T-helper 2 cell treated with Interferon-gamma antibody and Interleukin-4, amounts not matched to agents 100 ng/mL and 5 ng/mL, for 36 hours (primary cell): ENCODE data around the gene RPS5. TPM values are rescaled to one million over a fixed set of nuclear protein-coding genes. Genes with fewer than 3 reads are reported as not detected.
"Not testable (repeated sequence)": the region's sequence is repeated elsewhere in the genome, so short reads cannot be mapped to it uniquely, and the experiment has no call there.

Source experiments
- intact Hi-C: fragments of 100-400 bp; cut with micrococcal nuclease; formaldehyde crosslinking; loops from one replicate; pipeline ENCODE4 v1.15.1; 2023
- total RNA-seq: library from RNA; stranded (reverse); gene quantifications from 2 replicates; pipeline ENCODE4 v1.2.3, GENCODE V29; 2022

The RPS5 gene
- total RNA-seq, 1 donor from 2014 or later = 1,063 TPM

DNA sequence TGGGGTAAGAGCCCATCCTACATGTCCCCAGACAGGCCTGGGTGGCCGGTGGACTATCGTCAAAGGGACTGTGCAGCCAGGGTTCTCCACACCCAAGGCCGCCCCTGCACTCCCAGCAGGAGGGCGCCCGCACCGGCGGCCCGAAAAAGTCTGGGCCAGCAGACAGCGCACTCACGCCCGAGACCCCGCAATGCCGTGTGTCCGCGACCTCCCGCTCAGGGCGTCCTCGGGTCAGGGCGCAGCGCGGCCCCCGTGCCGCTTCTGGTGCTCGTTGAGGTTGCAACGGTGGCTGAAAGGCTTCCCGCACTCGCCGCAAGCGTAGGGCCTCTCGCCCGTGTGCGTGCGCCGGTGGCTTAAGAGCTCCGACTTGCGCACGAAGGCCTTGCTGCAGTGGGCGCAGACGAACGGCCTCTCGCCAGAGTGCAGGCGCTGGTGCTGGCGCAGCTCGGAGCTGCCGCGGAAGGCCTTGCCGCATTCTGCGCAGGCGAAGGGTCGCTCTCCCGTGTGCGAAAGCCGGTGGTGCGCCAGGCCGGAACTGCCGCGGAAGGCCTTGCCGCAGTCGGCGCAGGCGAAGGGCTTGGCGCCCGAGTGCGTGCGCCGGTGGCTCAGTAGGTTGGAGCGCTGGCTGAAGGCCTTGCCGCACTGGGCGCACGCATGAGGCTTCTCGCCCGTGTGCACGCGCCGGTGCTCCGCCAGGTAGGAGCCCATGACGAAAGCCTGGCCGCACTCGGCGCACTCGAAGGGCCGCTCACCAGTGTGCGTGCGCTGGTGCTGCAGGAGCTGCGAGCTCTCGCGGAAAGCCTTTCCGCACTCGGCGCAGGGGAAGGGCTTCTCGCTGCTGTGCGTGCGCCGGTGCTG, 30.9 kb upstream of the RPS5 start:
- intact Hi-C loops = no loop called here

DNA sequence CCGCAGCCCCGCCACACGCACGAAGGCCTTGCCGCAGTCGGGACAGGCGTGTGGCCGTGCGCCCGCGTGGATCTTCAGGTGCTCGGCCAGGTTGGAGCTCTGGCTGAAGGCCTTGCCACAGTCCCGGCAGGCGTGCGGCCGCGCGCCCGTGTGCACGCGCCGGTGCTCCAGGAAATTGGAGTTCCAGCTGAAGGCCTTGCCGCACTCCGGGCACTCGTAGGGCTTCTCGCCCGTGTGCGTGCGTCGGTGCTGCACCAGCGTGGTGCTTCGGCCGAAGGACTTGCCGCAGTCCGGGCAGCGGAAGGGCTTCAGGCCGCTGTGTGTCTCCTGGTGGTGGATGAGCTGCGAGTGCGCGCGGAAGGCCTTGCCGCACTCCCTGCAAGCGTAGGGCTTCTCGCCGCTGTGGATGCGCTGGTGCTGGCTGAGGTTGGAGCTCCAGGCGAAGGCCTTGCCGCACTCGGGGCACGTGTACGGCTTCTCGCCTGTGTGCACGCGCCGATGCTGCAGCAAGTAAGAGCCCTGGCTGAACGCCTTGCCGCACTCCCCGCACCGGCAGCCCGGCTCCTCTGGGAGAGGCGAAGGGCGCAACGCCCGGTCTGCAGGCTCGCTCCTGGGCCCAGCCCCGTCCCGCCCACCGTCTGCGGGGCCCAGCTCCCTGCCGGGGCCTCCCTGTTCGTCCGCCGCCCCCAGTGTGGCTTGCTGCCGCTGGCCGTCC, 30.1 kb upstream of the RPS5 start:
- intact Hi-C loops = no loop called here

DNA sequence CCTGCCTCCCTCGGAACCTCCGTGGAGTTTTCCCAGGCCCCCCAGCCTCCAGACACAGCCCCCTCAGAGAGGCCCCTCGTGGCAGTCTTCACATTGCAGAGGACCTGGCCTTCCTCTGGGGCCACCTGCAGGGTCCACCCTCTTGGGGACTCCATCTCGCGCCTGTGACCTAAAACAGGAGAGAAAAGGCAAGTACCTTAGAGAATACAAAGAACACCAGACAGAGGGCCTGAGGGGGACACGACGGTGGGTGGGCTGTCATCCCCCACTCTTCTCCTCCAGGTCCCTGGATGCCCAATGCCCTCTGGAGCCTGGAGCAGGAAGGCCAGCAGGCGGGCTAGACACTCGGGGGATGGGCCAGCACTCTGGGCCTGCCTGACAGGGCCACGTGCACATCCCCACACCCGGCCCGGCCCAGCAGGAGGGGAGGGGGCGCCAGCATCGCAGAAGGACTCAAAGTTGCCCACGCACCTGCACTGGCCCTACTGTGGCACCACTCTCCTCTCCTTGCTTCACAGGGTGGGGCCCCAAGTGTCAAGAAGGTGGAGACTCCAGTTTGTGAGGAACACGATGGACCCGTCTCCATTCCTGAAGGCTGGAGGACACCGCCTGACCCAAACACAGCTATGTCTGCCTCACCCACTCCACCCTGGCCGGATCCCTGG, 29.5 kb upstream of the RPS5 start:
- intact Hi-C loops = no loop called here

DNA sequence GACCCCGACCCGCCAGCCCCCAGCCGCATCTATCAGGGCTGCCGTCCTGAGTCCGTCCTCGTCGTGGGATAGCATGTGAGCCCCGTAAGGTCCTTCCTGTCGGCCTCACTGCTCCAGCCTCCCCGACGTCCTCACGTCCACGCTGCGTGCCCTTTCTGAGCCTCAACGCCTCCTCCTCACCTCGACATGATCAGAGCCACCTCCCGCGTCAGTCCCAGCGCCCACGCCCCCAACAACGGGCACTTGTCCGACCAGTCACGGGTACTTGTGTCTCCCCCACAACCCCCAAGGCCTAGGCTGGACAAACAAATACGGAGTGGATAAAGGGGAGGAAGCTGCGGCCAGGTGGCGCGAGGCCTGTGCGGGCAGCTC, 25.2 kb upstream of the RPS5 start:
- intact Hi-C loops = loop anchor here (1.0 kb wide), 8 partner anchors 15 to 105 kb away; partner anchors contain the start of genes ERVK3-1, RPS5, ZNF324 and ZNF584

DNA sequence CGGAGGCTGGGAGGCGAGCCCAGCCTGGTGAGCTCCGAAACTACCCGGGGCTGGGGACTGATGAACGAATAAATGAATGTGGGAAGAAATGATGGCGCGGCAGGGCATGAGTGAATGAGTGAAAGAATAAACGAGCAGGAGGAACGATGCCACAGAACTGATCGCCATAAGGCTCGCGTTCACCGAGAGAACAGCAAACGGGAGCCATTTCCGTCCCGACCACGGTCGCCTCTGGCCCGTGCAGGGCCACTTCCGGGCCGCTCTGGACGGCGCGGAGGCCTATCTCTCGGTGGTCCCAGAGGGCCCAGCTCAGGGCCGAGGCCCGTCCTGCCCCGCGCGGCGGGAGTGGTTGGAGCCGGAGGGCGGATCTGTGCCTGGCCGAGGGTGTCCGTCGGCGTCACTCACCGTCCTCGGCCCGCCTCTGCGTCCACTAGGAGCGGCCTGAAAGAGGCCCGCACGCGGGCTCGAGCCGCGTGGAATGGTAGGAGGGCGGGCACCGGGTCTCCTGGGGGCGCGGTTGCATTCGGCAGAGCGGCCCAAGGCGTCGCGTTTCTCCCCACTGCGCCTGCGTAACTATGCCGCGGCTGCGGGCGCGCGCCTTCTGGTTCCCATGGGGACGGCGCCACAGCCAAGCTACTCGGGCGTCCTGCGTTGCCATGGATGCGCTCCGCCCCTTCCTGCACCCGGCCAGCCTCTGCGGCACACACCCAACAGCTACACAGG, 24.6 kb upstream of the RPS5 start, which contains the start of gene ZNF497:
ZNF497 (minus strand) TSS at position 480 of the 723 bp plus-strand sequence. CDS start 5,116 bp downstream, outside the sequence.
- intact Hi-C loops = loop anchor here (1.0 kb wide), 8 partner anchors 15 to 105 kb away; partner anchors contain the start of genes ERVK3-1, RPS5, ZNF324 and ZNF584

DNA sequence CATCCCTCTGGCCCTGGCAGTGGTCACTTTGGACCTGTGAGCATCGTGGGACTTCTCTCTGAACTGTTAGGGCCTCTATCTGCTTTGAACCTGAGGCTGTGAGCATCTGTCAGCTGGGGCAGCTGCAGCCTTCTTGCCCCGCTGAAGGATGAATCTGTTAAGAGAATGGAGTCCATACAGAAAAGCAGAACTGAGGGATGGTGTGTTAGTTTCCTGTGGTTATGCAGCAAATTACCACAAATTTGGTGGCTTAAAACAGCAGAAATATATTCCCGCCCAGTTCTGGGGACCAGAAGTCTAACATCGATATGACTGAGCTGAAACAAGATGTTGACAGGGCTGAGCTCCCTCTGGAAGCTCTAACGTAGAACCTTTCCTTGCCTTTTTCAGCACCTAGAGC, 22.9 kb upstream of the RPS5 start:
- intact Hi-C loops = no loop called here

DNA sequence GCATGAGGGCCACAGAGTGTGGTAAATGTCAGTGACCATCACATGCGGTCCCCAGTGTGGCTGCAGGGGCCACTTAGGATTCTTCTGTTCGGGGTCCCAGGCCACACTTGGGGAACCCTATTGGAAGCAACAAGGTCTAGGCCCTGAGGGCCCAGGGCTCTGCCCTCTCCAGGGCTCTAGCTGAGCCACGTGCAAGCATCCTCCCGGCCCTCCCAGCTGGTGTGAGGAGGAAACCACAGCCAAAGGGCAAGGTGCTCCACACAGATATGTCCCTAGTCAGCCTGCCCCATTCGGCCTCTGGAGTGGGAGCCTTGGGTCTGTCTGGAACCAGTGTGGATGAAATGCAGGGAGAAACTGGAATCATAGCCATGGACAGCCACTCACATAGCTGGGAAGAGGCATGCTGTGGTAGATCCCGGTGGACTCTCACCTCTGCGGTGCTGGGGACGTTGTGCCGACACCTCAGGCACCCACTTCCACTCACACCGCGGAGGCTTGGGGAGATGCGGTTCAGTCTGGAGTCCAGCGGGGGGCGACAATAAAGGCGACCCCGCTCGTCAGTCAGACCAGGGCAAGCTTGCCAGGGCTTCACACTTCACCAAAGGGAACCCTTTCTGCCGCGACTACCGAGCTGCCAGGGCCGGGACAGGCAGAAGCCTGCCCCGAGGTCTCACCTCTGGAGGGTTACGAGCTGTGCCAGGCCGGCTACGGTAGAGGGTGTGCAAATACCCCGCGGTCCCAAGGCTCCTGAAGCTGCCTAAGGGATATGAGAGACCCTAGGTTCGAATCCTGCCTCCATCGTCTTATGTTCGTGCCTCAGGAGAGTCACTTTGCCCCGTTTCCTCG, 20.3 kb upstream of the RPS5 start:
- intact Hi-C loops = no loop called here

DNA sequence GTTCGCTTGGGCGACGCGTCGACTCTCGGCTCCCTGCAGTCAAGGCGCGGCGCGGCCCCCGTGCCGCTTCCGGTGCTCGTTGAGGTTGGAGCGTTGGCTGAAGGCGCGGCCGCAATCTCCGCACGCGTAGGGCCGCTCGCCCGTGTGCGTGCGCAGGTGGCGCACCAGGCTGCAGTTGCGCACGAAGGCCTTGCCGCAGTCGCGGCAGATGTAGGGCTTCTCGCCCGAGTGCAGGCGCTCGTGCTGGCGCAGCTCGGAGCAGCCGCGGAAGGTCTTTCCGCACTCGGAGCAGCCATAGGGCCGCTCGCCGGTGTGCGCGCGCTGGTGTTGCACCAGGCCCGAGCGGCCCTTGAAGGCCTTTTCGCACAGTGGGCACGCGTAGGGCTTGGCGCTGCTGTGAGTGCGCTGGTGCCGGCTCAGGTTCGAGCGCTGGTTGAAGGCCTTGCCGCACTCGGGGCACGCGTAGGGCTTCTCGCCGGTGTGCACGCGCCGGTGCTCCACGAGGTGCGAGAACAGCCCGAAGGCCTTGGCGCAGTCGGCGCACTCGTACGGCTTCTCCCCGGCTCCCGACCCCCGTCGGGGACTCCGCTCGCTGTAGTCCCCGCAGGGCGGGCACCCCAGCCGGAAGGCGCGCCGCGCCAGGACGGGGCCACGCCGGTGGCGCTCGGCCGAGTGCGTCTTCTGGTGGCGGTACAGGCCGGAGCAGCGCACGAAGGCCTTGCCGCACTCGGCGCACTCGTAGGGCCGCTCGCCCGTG, 19.2 kb upstream of the RPS5 start:
- intact Hi-C loops = no loop called here

DNA sequence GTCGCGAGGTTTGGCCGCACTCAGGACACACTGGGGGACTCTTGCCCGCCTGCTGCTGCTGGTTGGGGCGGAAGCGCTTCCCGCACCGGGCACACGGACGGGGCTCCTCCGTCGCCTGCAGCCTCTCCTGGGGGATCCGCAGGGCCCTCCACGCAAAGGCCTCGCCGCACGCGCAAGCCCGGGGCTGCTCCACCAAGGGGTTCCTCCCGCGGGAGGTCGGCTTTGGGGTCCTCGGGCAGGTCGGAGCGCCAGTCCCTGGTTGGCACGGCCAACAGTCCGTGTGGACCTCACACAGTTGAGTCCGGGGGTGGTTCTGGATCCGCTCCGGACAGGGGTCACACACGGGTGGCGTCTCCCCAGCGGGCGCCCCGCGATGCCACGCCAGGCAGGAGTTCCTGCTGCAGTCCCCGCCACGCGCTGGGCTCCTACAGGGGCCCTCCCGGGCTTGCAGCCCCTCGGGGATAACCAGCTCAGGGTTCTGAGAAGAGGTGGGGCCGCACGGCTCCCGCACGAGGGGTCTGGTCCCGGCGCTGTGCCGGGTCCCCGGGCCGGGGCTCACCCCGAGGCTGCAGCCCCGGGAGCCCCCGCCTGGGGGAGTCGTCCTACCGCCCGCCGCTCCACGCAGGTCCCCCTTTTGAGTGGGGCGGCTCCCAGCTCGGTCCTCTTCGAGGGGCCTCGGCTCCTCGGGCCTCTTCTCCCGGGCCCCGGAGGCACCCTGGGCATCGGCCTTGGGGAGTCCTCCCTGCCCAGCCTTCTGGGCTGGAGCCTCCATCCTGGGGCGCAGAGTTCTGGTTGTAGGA, 18.3 kb upstream of the RPS5 start:
- intact Hi-C loops = no loop called here

DNA sequence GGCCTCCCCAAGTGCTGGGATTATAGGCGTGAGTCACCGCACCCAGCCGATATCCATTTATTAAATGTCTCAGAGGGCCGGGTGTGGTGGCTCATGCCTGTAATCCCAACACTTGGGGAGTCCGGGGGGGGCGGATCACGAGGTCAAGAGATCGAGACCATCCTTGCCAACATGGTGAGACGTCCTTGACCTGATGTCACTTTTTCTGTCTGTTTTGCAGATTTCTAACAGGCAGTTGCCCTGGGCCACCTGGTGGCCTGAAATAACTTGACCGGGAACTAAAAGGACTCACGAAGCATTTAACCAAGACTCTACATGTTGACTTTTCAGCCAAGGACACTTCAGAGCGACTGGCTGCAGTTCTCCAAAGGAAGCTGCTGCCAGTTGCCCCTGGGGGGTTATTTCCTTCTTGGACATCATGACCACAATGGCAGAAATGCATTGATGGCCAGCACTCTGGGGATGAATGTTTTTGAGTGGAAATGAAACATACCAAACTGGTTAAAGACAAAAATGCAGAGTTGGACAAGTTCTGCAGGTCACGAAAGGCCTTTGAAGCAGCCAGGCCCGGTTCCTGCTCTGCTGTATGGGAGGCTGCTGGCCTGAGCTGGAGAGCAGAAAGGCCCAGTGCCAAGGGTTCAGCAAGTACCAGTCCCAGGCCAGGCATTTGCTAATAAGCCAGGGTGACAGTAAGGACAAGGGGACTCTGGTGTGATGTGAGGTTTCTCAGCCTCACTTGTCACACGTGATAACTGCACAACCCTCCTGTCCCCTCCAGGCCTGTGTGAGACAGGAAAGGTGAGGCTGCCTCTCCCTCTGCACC, 14.5 kb upstream of the RPS5 start:
- intact Hi-C loops = no loop called here

DNA sequence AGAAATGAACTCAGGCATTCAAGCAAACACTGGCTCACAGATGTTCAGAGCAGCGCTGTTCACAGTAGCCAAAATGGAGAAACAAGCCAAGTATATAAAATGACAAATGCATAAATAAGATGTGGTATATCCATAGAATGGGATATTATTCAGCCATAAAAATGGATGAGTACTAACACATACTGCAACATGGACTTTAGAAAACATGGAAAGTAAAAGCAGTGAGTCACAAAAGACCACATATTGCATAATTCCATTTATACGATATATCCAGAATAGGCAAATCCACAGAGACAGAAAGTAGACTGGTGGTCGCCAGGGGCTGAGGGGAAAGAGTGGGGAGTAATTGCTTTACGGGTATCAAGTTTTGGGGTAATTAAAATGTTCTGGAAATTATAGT, 12.9 kb upstream of the RPS5 start:
- intact Hi-C loops = no loop called here

DNA sequence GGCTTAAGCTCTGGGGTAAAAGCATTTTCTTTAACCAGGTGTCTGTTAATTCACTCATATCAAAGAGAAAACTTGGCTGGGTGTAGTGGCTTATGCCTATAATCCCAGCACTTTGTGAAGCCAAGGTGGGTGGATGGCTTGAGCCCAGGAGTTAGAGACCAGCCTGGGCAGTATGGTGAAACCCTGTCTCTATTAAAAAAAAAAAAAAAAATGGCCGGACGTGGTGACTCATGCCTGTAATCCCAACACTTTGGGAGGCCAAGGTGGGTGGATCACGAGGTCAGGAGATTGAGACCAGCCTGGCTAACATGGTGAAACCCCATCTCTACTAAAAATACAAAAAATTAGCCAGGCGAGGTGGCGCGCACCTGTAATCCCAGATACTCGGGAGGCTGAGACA, 10.3 kb upstream of the RPS5 start:
- intact Hi-C loops = not testable (repeated sequence)

DNA sequence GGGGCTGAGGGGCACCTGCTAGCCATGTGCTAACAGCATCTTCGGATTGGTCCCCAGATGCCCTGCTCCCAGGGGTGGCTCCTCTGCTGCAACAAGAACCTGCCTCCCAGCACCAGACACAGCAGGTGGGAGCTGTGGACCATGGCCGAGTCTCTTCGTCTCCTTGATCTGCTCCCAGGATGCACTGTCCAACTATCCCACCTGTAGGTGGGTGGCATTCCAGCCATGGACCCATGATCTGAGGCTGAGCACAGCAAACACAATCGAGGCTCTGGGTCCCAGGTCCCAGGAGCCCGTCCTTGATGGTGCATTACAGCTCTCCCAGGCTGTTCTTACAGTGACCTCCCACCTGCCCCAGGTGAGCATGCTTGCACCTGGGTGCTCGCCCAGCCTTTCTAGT, 7.8 kb upstream of the RPS5 start:
- intact Hi-C loops = no loop called here

DNA sequence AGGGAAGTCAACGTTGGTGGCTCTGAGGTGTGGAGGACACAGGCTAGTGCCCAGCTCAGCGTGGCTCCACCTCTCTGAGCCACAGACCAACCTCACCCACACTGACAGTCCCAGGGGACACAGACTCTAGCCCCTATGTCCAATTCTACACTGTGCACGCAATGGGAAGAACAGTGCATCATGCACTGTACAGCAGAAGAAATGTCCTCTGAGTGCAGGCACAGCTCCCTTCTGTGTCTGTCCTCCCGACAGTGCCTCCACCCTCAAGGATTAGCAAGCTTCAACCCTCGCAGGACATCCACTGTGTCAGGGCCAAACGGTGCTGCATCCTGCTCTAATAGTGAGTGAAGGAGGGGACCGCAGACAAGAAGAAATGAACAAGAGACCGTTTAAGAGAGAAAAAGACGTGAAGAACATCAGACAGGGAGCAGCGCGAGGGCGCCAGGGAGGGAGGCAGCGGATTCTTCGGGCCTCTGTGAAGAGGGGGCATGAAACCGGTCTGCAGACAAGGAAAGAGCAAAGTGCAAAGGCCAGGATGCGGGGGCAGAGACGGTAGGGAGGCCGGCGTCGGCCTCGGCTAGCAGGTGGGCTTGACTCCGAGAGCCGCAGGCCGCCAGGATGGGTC, 6.9 kb upstream of the RPS5 start:
- intact Hi-C loops = loop anchor here (1.0 to 2.0 kb wide), 3 partner anchors 33 to 197 kb away; partner anchors contain the start of genes ERVK3-1 and ZNF274

DNA sequence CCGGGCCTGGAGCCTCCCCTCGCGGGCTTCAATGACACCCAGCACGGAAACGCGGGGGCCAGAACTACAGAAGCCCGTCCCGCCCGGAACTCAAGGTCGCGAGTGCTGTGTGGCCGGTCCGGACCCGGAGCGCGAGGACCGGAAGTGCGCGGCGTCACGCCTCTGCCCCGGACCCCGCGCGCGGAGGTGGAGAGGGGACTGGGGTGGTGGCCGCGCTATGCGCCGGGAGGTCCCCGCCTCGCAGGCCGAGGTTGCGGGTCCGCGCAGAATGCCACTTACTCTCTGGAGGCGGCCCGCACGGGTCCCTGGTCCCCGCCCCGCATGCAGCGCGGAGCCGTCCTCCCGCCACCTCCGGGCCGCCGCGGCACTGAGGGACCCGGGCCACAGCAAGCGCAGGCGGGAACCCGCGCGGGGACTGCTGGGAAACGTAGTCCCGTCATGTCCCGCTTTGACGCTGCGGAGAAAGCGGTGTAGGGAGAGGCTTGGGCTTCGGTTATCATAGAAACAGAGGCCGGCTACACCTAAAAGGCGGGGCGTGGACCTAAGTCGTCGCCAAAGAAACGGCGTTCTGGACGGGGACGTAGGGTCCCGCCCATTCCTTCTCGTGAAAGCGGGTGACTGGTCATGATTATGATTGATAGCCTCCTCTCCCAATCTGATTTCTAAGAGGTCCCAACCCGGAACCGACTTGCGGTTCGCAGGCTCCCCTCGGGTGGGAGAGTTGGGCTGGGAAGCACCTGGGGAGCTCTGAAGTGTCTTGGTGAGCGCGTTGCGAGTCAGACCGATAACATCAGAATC, 6.2 kb upstream of the RPS5 start, which contains the start of gene ZNF837:
ZNF837 (minus strand) TSS at position 369 of the 798 bp plus-strand sequence. CDS start 11,698 bp downstream, outside the sequence.
- intact Hi-C loops = loop anchor here (1.0 to 2.0 kb wide), 12 partner anchors 19 to 198 kb away; partner anchors contain the start of genes ERVK3-1, MZF1, ZNF132 and ZNF274
